PFSK-1 (cell line): ENCODE results near the gene SNX32.

Source experiments
- FOXP2 ChIP-seq: optimal IDR thresholded peaks from 2 replicates; pipeline ENCODE3; 2011; ENCODE audit warnings: borderline replicate concordance, control low read depth, inconsistent platforms; ENCODE audit not compliant: insufficient read depth; ENCODE audit errors: extremely low read length, extremely low read depth
- POLR2AphosphoS5 ChIP-seq: IDR thresholded peaks from 2 replicates; pipeline ENCODE4 v1.6.1; 2012; ENCODE audit warnings: low read depth, mild to moderate bottlenecking, control low read depth, low read length, moderate library complexity
- SIN3A ChIP-seq: IDR thresholded peaks from 2 replicates; pipeline ENCODE4 v1.6.1; 2012; ENCODE audit warnings: mild to moderate bottlenecking, low read length, moderate library complexity, borderline replicate concordance; ENCODE audit not compliant: insufficient read depth
- TAF1 ChIP-seq: IDR thresholded peaks from 2 replicates; pipeline ENCODE4 v1.6.1; 2012; ENCODE audit warnings: low read length, control low read depth, borderline replicate concordance; ENCODE audit not compliant: insufficient read depth
- TF ChIP-seq, protein P1 (sequence below), 2 experiments: IDR thresholded peaks; 2 replicates each; pipeline versions ENCODE4 v1.6.1 to v1.8.0; 2011 to 2012; ENCODE audit warnings: low read depth in 2 of 2, low read length in 2 of 2, control low read depth in 1 of 2, inconsistent platforms in 1 of 2, mild to moderate bottlenecking in 1 of 2, moderate library complexity in 1 of 2; ENCODE audit not compliant: insufficient read depth in 1 of 2

Gene SNX32

DNA sequence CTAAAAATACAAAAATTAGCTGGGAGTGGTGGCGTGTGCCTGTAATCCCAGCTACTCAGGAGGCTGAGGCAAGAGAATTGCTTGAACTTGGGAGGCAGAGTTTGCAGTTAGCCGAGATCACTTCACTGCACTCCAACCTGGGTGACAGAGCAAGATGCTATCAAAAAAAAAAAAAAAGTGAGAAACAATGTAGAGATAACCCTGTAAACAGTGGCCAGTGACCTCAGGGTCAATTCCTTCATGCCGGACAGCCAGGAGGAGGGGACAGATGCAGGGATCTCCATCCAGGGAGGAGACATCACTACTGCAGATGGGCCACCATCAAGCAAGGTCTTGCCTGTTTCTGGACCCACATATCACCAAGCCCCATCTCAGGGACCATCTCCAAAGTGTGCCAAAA is 14.0 kb downstream of the SNX32 start:
- TF ChIP-seq, protein P1, sequence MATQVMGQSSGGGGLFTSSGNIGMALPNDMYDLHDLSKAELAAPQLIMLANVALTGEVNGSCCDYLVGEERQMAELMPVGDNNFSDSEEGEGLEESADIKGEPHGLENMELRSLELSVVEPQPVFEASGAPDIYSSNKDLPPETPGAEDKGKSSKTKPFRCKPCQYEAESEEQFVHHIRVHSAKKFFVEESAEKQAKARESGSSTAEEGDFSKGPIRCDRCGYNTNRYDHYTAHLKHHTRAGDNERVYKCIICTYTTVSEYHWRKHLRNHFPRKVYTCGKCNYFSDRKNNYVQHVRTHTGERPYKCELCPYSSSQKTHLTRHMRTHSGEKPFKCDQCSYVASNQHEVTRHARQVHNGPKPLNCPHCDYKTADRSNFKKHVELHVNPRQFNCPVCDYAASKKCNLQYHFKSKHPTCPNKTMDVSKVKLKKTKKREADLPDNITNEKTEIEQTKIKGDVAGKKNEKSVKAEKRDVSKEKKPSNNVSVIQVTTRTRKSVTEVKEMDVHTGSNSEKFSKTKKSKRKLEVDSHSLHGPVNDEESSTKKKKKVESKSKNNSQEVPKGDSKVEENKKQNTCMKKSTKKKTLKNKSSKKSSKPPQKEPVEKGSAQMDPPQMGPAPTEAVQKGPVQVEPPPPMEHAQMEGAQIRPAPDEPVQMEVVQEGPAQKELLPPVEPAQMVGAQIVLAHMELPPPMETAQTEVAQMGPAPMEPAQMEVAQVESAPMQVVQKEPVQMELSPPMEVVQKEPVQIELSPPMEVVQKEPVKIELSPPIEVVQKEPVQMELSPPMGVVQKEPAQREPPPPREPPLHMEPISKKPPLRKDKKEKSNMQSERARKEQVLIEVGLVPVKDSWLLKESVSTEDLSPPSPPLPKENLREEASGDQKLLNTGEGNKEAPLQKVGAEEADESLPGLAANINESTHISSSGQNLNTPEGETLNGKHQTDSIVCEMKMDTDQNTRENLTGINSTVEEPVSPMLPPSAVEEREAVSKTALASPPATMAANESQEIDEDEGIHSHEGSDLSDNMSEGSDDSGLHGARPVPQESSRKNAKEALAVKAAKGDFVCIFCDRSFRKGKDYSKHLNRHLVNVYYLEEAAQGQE (IDR thresholded peaks at IDR 0.05; ENCODE audit: insufficient read depth in 1 of 2, low read depth in 2 of 2, low read length in 2 of 2): no peak
- TF ChIP-seq FOXP2 (no peak), POLR2AphosphoS5 (no peak), SIN3A (no peak), TAF1 (no peak)

- TF ChIP-seq, protein P1 (IDR thresholded peaks at IDR 0.05; ENCODE audit: insufficient read depth in 1 of 2, low read depth in 2 of 2, low read length in 2 of 2): no peak
- TF ChIP-seq TAF1 (no peak), POLR2AphosphoS5 (no peak), SIN3A (no peak), FOXP2 (no peak)
Measured at GRCh38 chr11:65849366-65849765, 15.6 kb downstream of the SNX32 start.

- TF ChIP-seq FOXP2 (no peak), SIN3A (no peak), POLR2AphosphoS5 (no peak), TAF1 (no peak)
- TF ChIP-seq, protein P1 (IDR thresholded peaks at IDR 0.05; ENCODE audit: insufficient read depth in 1 of 2, low read depth in 2 of 2, low read length in 2 of 2): no peak
Measured at GRCh38 chr11:65849771-65850216, 16.0 kb downstream of the SNX32 start.

- TF ChIP-seq, protein P1 (IDR thresholded peaks at IDR 0.05; ENCODE audit: insufficient read depth in 1 of 2, low read depth in 2 of 2, low read length in 2 of 2): no peak
- TF ChIP-seq SIN3A: no peak
- no peak for TF ChIP-seq FOXP2
- no peak for TF ChIP-seq POLR2AphosphoS5
- no peak for TF ChIP-seq TAF1
Measured at GRCh38 chr11:65850217-65851082, 16.7 kb downstream of the SNX32 start.
